PFSK-1 (cell line): ENCODE data around the gene ATP10D.

Experiments used
- POLR2AphosphoS5 ChIP-seq: IDR thresholded peaks from 2 replicates; pipeline ENCODE4 v1.6.1; 2012; ENCODE audit warnings: low read depth, mild to moderate bottlenecking, control low read depth, low read length, moderate library complexity
- SIN3A ChIP-seq: IDR thresholded peaks from 2 replicates; pipeline ENCODE4 v1.6.1; 2012; ENCODE audit warnings: mild to moderate bottlenecking, low read length, moderate library complexity, borderline replicate concordance; ENCODE audit not compliant: insufficient read depth

DNA sequence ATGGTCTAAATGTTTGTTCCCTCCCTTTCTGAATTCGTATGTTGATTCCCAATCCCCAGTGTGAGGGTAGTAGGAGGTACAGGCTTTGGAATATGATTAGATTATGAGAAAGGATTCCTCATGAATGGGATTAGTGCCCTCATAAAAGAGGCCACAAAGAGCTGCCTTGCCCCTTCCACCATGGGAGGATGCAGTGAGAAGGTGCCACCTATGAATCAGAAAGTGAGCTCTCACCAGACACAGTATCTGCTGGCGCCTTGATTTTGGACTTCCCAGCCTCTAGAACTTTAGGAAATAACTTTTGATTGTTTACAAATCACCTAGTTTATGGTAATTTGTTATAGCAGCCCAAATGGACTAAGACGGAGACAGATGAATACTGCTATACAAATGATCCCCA, 3.6 kb downstream of the ATP10D start:
- TF ChIP-seq POLR2AphosphoS5 (no peak), SIN3A (no peak)
